Prostate gland (tissue), 2 donors: ENCODE measurements around the gene RGS4. TPM values are rescaled to one million over a fixed set of nuclear protein-coding genes. Genes with fewer than 3 reads are reported as not detected.

Source experiments
- DNase-seq: peaks from one replicate; pipeline ENCODE4 v3.0.0-alpha.2; 2019; ENCODE audit warnings: low spot score
- H3K27ac ChIP-seq, 2 donors: fragments of 200-600 bp; sonication (generic); 2 replicates each; pipeline ENCODE4 v1.5.1; 2017 to 2019
- H3K27me3 ChIP-seq: fragments of 200-600 bp; sonication (generic); replicated peaks from 2 replicates; pipeline ENCODE4 v1.5.1; 2019; ENCODE audit not compliant: insufficient read depth
- H3K36me3 ChIP-seq, 2 donors: fragments of 200-600 bp; sonication (generic); 1 replicate in 1 of 2; 2 replicates in 1 of 2; pipeline versions ENCODE4 v1.5.1 to v1.8.1; 2017 to 2019
- H3K4me1 ChIP-seq: fragments of 200-600 bp; sonication (generic); replicated peaks from 2 replicates; pipeline ENCODE4 v1.5.1; 2019
- H3K4me3 ChIP-seq, 2 donors: fragments of 200-600 bp; sonication (generic); 2 replicates each; pipeline ENCODE4 v1.5.1; 2017 to 2019
- H3K9me3 ChIP-seq: fragments of 200-600 bp; sonication (generic); 2 replicates; pipeline ENCODE4 v1.5.1; 2017
- POLR2A ChIP-seq: fragments of 450-650 bp; IDR thresholded peaks from one replicate; pipeline ENCODE4 v1.6.1; 2016; ENCODE audit warnings: antibody characterized with exemption, mild to moderate bottlenecking
- POLR2AphosphoS5 ChIP-seq: sonication (generic); formaldehyde crosslinking; IDR thresholded peaks from one replicate; pipeline ENCODE4 v1.6.1; 2017; ENCODE audit warnings: antibody characterized with exemption
- whole genome bisulfite sequencing: methylation state at CpG from one replicate; pipeline ENCODE4 v1.1.5; 2018; 5-methylcytosine and 5-hydroxymethylcytosine counted together
- intact Hi-C: fragments of 100-400 bp; cut with DNase I; formaldehyde crosslinking; loops from one replicate; pipeline ENCODE4 v1.14.2; 2022
- total RNA-seq, 2 donors: library from RNA; depleted of rRNA; stranded (reverse); fragments of >200 nt; gene quantifications; one replicate each; pipeline ENCODE4 v1.1.0, GENCODE V29; 2016
- TF ChIP-seq, protein P1 (sequence below), 4 experiments: fragments of 200-600 bp in 2 of 4; fragments of 450-650 bp in 2 of 4; sonication (generic) in 2 of 4; IDR thresholded peaks; 1 replicate in 3 of 4; 2 replicates in 1 of 4; pipeline ENCODE4 v1.5.1; 2016 to 2019; ENCODE audit warnings: antibody characterized with exemption in 4 of 4, mild to moderate bottlenecking in 2 of 4, moderate library complexity in 2 of 4

The RGS4 gene
- total RNA-seq, 2 donors from 2014 or later: 3.0 to 11.1 TPM

DNA sequence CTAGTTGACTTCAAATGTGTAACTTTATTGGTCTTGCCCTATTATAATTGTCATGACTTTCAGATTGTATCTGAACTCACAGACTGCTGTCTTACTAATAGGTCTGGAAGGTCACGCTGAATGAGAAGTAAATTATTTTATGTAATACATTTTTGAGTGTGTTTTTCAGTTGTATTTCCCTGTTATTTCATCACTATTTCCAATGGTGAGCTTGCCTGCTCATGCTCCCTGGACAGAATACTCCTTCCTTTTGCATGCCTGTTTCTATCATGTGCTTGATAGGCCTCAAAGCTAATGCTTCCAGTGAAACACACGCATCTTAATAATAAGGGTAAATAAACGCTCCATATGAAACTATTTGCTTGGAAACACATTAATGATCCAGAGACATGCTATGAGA is 7.3 kb downstream of the RGS4 start:
- TF ChIP-seq, protein P1, sequence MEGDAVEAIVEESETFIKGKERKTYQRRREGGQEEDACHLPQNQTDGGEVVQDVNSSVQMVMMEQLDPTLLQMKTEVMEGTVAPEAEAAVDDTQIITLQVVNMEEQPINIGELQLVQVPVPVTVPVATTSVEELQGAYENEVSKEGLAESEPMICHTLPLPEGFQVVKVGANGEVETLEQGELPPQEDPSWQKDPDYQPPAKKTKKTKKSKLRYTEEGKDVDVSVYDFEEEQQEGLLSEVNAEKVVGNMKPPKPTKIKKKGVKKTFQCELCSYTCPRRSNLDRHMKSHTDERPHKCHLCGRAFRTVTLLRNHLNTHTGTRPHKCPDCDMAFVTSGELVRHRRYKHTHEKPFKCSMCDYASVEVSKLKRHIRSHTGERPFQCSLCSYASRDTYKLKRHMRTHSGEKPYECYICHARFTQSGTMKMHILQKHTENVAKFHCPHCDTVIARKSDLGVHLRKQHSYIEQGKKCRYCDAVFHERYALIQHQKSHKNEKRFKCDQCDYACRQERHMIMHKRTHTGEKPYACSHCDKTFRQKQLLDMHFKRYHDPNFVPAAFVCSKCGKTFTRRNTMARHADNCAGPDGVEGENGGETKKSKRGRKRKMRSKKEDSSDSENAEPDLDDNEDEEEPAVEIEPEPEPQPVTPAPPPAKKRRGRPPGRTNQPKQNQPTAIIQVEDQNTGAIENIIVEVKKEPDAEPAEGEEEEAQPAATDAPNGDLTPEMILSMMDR (IDR thresholded peaks at IDR 0.05): no peak
- no peak for TF ChIP-seq POLR2AphosphoS5
- no peak for TF ChIP-seq POLR2A
- Histone ChIP-seq H3K36me3 (no peaks in the 10 kb centered on the region), H3K9me3 (no peaks in the 10 kb centered on the region), H3K4me3 (no peak overlapping the region), H3K27me3 (no peaks in the 10 kb centered on the region), H3K4me1 (no peaks in the 10 kb centered on the region), H3K27ac (no peak overlapping the region)
- 88% methylated on average over 3 of the region's 3 CpGs for WGBS
- intact Hi-C loops: no loop called here
- no peak for DNase-seq

DNA sequence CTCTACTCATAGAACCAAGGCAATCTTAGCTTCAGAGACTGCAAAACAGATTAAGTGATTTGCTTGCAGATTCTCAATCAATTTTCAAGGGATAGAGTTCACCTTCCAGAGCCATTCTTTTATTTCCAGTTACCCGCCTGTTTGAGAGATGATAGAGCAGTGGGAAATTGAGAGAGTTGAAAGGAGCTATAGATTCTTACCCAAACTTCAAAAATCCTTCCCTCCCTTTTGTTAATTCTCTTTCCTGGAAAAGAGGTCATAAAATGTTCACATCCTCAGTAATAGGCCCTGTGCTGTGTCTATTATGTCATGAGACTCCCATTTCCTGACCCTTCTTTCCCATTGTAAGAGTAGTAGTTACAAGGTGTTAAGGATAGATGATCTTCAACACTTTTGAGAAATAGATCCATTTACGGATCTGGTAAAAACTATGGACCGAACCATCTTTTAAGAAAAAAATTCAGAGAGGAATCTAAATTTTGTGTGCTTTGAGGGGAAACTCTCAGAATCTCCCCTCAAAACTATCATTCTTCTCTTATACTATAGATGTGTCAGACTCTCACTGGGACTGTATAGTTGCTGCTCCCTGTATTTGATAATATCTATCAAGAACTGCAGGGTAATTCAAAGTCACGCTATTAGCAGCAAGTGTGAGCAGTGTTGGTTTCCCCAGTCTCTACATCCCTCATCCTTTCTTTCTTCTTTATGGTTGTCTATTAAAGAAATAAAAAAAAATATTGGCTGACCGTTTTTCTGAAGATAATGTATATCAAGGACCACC is 8.0 kb downstream of the RGS4 start:
- no peak for DNase-seq
- no peaks in the 10 kb centered on the region for H3K27me3 ChIP-seq
- no peaks in the 10 kb centered on the region for H3K9me3 ChIP-seq
- H3K4me1 ChIP-seq: no peaks in the 10 kb centered on the region
- intact Hi-C loops: no loop called here
- no peaks in the 10 kb centered on the region for H3K36me3 ChIP-seq
- no peak overlapping the region for H3K27ac ChIP-seq
- no peak overlapping the region for H3K4me3 ChIP-seq
- 91% methylated on average over 5 of the region's 5 CpGs for WGBS
- no peak for TF ChIP-seq POLR2A
- no peak for TF ChIP-seq POLR2AphosphoS5
- TF ChIP-seq, protein P1 (IDR thresholded peaks at IDR 0.05): no peak

DNA sequence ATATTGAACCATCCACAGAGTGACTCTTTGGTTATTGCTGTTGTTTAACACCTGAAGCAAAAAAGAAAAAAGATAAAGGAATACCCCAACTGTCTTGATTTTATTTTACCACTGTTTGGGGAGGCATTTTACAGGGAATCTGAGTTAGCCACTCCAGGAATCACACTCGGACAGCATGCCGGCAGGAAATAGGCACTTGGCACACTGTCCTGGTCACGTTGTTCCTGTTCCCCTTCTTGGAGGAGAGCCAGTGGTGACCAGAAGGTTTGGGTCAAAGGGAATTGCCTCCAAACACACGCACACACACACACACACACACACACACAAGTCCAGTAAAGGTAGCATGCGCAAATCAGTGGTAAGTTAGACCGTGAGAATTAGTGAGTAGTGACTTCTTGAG is 13.8 kb downstream of the RGS4 start:
- intact Hi-C loops: no loop called here
- H3K27ac ChIP-seq: no peak overlapping the region
- H3K36me3 ChIP-seq: no peaks in the 10 kb centered on the region
- TF ChIP-seq POLR2AphosphoS5: no peak
- no peak for TF ChIP-seq POLR2A
- TF ChIP-seq, protein P1 (IDR thresholded peaks at IDR 0.05): no peak
- no peaks in the 10 kb centered on the region for H3K4me1 ChIP-seq
- no peaks in the 10 kb centered on the region for H3K27me3 ChIP-seq
- DNase-seq: no peak
- H3K9me3 ChIP-seq: no peaks in the 10 kb centered on the region
- 51% methylated on average over 6 of the region's 6 CpGs for WGBS
- H3K4me3 ChIP-seq: no peak overlapping the region

DNA sequence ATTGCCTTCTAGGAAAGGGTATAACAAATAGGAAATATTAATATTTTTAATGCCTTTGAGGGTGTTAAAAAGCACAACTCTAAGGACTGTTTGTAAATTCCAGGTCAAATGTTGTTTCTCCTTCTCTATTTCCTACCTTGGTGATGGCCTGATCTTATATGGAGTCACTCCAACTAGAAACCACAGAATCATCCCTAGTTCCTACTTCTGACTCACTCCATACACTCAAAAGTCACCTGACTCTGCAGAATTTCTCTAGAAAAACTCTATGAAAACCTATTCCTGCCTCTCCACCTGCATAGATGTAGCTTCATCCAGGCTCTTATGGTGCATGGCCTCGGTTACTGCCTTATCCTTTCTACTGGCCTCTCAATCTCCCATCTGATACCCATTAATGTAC is 14.5 kb downstream of the RGS4 start:
- H3K4me1 ChIP-seq: no peaks in the 10 kb centered on the region
- H3K9me3 ChIP-seq: no peaks in the 10 kb centered on the region
- TF ChIP-seq POLR2A (no peak), POLR2AphosphoS5 (no peak)
- TF ChIP-seq, protein P1 (IDR thresholded peaks at IDR 0.05): no peak
- WGBS: 85% methylated on average over 1 of the region's 1 CpG
- no peaks in the 10 kb centered on the region for H3K27me3 ChIP-seq
- H3K27ac ChIP-seq: no peak overlapping the region
- DNase-seq: no peak
- H3K4me3 ChIP-seq: no peak overlapping the region
- H3K36me3 ChIP-seq: no peaks in the 10 kb centered on the region
- intact Hi-C loops: no loop called here

DNA sequence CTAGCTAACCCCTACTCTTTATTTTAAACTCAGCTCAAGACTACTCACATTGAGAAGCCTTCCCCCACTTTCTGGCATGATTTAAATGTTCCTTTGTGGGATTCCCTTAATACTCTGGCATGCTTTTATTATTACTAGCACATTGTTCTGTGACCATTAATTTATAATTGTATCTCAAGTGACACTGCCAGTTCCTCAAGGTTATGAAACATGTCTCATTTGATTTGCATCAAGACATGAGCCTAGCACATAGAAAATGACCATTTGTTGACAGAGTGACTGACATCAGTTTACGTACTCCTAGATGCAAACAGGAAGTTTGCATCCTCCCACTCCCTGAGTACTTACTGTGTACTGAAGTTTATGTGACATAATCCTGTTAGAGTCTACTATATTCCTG is 15.2 kb downstream of the RGS4 start:
- Histone ChIP-seq H3K36me3 (no peaks in the 10 kb centered on the region), H3K4me1 (no peaks in the 10 kb centered on the region), H3K4me3 (no peak overlapping the region), H3K27ac (no peak overlapping the region), H3K9me3 (no peaks in the 10 kb centered on the region), H3K27me3 (no peaks in the 10 kb centered on the region)
- WGBS: 57% methylated on average over 1 of the region's 1 CpG
- TF ChIP-seq, protein P1 (IDR thresholded peaks at IDR 0.05): no peak
- TF ChIP-seq POLR2AphosphoS5 (no peak), POLR2A (no peak)
- intact Hi-C loops: no loop called here
- DNase-seq: no peak
